ENCODE measurements around the gene MYL4.
A peak's percentile ranks its signal among the peaks of the same experiment; 100 is the strongest.
"Not testable (repeated sequence)": the region's sequence is repeated elsewhere in the genome, so short reads cannot be mapped to it uniquely, and the experiment has no call there.

The MYL4 gene

DNA sequence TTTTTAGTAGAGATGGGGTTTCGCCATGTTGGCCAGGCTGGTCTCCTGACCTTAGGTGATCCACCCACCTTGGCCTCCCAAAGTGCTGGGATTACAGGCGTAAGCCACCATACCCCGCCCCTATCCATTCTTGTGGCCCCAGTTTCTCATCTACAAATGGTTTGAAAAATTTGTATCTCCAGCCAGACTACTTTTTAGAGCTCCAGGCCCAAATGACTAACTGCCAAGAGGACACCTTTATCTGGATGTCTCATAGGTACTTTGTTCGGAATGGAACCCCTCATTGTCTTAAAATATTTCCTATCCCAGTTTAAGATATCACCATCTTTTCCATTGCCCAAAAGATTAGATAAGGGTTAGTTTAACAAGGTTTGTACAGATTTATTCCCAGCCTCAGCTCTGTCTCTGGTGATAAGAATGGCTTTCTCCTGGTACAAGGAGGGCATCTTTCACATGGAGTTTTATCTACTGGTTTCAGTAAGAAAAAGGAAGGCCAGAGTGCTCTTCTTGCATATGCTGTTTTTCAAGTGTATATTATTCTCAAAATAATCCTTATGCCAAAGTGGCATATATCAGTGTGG lies 15.1 kb upstream of the MYL4 start:
- DNase-seq = no peak

DNA sequence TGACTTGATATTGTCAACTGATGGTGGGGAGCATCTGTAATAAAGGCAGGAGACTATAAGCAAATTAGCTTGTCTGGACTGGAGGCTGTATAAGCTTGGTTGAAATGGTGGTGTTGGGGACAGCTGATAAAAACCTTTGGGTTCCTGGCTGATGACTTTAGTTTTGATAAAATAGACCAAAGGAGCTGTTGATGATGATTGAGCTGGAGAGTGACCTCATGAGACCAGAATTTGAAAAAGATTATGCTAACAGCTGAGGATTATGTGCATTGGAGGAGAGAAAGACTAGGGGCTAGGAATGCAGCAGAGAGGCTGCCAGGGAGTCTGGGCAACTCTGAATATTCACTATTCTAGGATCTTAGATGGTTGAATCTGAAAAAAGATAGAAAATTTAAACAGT lies 11.3 kb upstream of the MYL4 start:
- DNase-seq = no peak

DNA sequence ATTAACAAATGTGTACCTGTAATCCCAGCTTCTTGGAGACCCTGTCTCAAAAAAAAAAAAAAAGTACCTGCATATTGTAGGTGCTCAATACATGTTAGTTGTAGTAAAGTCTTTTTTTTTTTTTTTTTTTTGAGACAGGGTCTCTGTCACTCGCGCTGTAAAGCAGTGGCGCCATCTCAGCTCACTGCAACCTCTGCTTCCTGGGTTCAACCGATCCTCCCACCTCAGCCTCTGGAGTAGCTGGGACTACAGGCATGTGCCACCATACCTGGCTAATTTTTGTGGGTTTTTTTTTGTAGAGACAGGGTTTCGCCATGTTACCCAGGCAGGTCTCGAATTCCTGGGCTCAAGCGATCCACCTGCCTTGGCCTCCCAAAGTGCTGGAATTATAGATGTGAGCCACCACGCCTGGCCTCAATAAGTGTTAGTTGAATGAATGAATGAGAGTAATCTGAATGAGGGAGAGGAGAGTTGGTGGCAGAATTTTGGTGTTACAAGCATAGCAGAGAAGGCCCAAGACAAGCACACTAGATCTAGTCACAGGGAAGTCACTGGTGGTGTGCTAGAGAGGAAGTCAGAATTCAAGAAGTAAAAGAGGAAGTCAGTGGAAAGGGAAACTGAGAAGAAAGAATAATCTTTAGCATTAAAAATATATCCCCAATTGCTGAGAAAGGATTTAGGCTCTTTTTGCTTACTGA lies 9.4 kb upstream of the MYL4 start:
- peak in 1 of 2 donors; percentile 83 for DNase-seq

DNA sequence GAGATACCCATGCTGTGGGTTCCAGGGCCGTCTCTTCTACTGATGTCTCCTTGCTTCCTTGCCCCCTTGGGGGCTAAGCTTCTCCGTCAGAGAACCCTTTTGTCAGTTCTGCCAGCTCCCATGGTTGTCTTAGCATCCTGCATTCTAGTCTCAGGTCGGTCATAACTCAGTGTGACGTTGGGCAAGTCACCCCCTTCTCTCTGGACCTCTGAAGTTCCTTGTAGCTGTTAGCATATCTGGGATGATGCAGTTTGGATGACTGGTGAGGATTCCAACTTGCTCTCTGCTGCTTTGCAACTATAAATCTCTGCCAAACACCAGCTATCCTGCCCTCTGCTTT lies 8.9 kb upstream of the MYL4 start:
- DNase-seq = no peak

DNA sequence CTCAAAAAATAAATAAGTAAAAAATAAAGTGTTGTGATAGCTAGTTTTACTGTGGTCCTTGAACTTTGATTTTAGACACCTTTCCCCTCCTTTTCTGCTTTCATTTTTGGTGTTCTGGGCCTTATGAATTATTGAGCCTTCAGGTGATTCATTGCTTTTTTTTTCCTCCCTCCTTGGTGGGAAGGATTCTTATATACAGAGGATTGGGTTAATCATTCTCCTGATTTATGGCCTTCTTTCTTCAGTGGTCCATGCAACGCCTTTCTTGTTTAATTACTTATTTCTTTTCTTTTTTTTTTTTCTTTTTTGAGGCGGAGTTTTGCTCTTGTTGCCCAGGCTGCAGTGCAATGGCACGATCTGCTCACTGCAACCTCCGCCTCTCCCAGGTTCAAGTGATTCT lies 8.0 kb upstream of the MYL4 start:
- DNase-seq = no peak

DNA sequence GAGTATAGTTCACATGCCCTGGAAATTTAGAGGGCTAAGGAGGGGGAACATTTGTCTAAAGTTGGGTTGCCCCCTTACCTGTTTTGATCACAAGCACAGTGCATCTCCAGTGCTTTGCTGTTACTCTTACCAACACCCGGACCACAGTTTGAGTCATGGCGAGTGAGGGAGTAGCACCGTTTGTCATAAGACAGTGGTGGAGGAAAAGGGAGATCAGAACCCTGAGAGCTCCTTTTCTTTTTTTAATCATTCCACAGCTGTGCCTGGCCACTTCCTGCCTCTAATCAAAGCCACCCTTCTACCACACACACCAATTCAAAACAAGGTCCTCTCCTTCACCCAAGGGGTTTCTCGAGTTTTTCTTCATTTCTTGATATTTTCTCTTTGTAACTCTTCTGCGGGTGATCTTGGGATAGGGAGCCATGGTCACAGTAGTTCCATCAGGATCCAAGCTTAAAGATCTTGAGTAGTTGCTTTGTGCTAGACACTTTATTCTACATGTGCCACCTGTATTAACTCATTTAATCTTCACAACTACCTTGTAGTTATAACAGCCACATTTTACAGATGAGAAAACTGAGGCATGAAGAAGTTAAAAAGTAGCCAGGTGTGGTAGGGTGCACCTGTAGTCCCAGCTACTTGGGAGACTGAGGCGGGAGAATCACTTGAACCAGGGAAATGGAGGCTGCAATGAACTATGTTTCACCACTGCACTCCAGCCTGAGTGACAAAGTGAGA lies 5.0 kb upstream of the MYL4 start:
- DNase-seq = peak in 1 of 2 donors; percentile 50

DNA sequence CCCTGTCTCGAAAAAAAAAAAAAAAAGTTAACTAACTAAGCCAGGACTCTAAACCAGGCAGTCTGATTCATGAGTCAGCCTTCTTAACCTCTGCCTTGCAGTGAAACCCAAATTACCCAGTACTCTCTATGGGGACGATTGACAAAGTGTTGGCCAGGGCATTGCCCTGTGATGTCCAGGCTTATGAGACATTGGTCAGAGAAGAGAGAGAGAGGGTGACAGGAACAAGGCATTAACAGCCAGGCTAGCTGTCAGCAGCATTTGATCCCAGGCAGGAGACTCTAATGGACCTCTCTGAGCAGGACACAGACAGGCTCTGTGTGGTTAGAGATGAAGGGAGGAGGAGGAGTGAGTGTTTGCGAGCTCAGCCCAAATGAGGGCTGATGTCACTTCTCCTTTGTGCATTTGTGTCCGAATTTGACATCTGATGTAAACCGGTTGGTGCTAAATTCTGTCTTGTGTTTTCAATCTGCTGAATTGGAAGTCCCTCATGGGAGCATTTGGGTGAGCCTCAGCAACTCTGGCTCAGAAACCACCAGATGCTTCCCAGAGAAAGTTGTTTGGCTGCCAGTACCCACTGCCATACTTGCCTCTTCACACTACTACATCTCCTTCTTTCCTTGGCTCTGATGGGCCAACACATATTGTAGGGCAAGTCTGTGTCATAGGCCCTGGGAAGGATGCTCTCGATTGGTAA lies 4.3 kb upstream of the MYL4 start:
- peak in 1 of 2 donors; percentile 9 for DNase-seq

DNA sequence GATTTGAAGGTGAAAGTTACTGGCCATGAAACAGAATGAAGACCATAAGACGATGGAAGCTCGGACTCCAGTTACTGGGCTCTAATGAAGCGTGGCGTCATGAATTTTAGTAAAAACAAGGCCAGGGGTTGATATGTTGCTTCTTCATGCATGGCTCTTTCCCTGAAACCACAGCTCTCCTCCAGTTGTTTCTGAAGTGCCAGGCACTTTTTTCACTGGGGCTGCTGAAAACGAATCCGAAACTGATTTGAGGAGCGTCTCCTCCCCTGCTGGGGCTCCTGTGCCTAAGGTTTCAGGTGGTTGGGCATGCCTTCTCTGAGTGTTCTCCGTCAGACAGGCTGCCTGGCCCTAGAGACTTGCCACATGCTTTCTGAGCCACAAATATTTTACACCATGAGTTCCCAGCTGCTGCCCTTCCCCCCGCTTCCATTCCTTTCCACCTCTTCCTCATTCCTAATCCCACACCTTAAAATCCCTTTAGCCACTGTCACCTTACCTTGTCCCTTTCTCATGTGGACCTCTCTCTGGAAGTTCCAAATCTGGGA lies 3.7 kb upstream of the MYL4 start:
- peak in 1 of 2 donors; percentile 41 for DNase-seq

DNA sequence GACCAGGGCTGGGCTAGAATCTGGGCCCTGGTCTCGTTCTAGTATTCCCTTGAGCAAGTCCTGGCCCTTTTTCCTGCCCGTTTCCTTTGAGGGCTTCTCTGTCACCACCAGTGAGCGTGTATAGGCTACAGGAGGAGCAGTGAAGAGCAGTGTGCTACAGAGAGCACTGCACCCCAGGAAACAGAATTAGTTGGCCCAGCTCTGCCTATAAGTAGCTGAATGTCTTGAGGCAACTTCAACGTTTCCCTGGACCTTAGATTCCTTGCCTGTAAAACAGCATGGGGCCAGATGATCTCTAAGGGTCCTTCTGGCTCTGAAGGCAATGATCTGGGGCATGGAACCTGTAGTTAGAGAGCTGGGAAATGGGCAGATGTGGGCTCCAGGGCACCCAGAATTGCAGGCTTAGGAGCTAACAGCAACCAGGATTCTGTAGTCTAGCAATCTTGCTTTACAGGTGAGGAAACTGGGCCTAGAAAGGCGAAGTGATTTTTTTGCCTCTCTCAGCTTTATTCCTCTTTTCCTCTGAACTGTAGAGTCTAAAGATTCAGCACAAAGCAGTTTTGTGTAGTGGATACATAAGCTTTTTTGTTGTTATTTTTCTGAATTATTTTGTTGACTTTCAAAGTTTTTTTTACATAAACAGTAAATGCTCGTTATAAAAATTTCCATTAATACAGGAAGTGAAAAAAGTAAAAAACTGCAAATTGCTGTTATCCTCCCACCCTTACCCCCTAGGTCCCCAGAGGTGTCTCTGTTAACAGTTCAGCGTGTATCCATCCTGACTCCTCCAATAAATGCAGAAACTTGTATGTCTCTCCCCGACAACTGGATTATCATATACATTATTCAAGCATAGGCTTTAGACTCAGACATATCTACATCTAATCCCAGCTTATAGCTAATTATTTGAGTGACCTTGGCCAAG lies 1.7 kb upstream of the MYL4 start:
- no peak for DNase-seq

DNA sequence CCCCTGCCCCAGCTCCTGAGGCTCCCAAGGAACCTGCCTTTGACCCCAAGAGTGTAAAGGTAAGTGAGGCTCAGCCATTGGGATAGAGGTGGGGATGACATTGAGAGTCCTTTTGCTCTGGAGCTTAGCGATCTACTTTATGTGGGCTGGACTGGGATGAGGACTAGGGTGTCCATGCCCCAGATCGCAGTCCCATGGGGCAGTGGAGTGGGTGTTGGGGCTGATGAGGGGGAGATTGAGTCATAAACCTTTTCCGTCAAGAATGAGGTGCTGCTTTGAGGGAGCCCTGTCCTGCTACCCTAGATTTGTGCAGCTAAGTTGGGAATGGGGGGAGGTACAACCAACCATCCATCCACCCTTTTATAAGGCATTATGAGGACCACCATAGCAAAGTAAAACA lies 351 bp downstream of the MYL4 start:
- DNase-seq = no peak

DNA sequence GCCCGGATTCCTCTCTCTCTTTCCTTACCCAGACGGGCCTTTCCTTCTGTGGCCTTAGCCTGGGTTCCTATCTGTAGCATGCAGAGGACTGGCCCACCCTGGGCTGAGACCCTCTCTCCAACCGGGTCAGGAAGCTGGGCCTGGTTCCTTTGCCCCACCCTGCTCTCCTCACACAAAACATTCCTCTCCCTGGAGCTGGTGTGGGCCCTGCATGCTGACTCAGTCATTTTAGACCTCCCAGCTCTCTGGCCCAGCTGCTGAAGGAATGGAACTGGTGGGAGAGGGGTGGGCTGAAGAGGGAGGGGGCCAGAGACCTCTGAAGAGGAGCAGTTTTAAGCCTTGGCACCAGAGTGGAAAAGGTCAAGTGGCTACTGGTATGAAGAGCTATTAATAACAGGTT lies 957 bp downstream of the MYL4 start:
- DNase-seq = no peak

DNA sequence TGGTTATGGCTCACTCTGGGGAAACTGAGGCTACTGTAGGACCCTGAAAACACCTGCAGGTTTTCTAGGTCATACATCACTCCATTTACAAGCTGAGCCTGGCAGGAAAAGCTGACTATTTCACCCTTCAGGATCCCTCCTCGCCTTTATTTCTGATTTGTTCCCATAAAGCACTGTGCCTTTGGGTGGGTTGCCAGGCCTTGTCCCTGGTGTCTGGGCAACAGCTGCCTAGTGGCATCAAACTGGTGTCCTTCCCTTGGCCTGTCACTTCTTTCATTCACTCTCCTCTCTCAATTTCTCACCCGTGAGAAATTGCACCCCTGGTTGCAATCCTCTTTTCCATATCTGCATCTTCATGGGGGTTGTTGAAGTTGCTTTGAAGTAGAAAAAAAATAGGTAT lies 1.6 kb downstream of the MYL4 start:
- no peak for DNase-seq

DNA sequence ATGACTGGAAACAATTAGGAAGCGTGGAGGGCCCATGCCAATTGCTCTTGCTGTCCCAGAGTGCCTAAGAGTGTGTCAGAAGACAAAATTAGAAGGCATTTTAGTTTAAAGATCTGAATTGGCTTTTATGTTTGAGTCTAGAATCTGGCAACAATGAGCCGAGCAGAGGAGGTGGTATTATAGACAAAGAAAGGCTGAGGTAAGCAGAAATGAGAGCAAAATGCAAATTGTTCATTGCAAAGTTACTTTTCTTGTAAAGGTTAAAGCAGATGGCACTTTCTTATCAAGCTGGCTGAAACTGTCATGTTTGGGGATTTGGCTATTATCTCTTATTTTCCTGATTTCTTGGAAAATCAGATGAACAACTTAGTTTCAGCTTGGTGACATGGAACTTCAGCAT lies 3.3 kb downstream of the MYL4 start:
- DNase-seq = no peak

DNA sequence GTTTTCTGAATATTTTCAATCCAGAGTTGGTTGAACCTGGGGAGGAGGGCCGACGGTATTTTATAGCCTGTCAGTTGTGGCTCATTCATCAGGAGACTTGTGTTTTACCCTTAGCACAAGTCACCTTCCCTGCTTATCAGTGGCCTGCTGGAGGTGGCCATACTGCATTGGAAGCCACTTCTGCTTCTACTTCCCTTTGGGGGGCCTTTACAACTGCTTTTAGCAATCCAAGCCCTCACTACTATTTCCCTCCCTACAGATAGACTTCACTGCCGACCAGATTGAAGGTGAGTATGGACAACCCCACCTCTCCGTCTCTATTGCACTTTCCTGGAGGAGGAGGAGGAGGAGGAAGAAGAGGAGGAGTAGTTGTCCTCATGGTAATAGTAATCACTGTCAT lies 4.4 kb downstream of the MYL4 start:
- no peak for DNase-seq

DNA sequence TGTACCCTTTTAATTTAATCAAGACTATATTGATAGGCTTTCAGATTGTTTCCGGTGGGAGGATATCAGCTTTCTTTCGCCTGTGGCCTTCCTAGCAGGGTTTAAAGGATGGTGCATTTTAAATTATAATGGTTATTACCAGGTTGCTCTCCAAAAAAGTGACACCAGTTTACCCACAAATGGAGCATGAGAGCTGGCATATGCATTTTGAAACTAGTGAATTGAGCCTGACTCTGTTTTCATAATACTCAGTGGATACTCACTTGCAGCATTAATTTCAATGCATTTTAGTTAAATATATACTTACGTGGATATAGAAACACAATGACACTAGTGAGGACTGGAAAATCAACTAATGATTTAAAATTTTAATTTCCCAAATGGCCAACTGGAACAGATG lies 5.8 kb downstream of the MYL4 start:
- DNase-seq = no peak

DNA sequence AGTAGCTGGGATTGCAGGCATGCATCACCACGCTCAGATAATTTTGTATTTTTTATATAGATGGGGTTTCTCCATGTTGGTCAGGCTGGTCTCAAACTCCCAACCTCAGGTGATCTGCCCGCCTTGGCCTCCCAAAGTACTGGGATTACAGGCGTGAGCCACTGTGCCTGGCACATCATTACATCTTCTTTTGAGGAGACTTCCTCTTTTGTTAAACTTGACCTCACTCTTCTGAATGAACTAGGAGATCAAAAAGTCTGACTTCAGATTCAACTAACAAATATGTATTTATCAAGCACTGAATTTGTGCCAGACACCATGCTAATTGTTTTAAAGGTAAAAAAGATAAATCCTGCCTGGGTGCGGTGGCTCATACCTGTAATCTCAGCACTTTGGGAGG lies 7.7 kb downstream of the MYL4 start:
- not testable (repeated sequence) for DNase-seq

DNA sequence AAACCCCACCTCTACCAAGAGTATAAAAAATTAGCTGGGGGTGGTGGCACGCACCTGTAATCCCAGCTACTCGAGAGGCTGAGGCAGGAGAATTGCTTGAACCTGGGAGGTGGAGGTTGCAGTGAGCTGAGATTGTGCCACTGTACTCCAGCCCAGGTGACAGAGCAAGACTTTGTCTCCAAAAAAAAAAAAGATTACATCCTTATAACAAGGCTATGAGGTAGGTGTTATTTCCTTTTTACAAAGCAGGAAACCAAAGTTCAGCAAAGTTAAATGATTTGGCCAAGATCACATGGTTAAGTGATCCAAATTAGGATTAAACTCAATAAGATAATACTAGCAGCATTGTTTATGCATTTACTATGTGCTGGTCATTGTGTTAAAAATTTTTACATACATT lies 8.1 kb downstream of the MYL4 start:
- not testable (repeated sequence) for DNase-seq

DNA sequence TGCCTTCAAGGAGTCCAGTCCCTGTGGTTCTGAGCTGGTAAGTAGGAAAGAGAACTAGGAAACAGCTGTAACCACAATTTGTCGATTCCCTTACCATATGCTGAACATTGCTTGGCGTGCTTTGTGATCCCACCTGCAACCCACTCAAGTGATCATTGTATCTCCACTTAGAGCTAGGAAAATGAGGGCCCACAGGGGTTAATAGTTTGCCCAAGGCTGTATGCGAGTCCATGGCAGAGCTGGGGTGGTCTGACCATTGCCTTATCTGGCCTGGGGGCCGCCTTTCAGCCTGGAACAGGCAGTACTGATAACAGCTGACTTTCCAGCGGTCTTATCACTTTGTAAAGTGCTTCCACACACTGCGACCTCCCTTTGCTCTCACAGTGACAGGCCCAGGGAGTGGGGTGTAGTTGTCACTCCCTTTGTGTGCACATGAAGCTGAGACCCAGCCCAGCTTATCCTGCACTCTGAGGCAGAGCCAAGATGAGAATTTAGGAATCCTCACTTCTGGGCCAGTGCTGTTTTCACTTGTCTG lies 9.8 kb downstream of the MYL4 start:
- peak in 1 of 2 donors; percentile 14 for DNase-seq

DNA sequence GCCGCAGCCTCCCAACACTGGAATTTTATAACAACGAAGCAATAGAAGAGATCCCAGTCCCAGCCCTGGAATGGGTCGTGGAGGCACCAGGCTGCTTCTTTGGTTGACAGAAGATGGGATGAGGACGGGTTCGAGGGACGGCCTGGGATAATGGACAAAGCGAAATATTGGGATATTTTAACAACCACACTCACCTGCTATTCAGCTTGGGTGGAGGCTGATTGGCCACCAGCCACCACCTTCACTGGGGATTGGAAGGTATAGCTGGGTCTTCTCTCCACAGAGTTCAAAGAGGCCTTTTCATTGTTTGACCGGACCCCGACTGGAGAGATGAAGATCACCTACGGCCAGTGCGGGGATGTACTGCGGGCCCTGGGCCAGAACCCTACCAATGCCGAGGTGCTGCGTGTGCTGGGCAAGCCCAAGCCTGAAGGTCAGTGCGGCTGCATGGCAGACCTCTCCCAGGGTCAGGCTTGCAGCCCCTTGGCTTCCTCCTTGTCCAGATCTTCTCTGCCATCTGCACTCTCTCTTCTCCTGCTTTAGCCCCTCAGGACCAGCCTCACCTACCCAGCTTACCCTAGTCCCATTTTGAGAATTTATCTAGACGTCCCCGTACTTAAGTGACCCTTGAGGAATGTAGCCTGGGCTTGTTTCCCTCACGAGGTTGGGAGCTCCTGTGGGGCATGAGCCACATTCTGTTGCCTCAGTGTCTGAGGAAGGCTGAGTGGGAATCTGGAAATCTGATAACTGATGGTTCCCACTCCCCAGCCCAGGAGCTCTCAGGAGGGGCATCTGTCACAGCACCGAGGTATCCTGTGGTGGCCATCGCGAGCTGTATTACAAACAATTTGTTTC lies 10.7 kb downstream of the MYL4 start:
- no peak for DNase-seq

DNA sequence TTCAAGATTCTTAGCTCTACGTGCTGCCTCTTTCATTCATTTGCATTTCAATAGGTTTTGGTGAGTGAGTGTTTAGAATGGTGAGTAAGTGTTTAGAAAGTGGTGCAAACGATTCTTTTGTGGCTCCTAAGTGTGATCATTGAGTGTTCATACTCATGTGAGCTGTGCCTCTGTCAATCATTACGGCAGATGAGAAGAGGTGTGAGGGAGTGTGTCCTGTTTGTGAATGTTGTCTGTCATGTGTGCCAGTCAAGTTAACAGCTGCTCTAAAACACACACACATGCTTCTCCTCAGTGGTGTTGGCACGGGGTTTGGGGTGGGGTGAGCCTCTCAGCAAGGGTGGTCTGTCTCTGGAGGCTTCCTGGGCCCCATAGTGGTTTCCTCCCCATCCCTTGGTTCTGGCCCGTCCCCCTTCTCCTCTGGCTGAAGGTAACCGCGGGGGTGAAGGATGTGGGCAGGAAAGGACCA lies 11.4 kb downstream of the MYL4 start:
- DNase-seq = no peak

DNA sequence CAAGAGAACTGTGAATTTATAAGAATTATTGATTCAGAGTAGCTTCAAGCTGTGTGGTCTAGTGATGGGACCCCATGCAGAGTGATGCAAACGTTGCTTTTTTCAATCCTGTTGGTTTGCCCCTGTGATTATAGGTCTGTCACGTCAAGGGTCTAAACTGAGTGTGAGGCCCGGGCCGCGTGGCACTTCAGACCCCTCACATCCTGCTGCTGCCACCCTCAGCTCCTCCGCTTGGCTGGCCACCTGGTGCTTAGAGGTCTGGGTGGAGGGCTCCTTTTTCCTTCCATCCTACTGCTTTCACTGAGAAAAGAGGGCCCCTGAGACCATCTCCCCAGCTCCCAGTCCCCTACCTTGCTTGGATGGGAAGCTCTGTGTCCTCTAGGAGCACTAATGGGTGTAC lies 12.0 kb downstream of the MYL4 start:
- DNase-seq = no peak
